Activated T-cell treated with anti-CD3 and anti-CD28 coated beads for 4 hours (primary cell): ENCODE measurements around the gene MMP17.

Experiments used
- DNase-seq: peaks from one replicate; pipeline ENCODE4 v3.0.0-alpha.2; 2020

MMP17 gene

DNA sequence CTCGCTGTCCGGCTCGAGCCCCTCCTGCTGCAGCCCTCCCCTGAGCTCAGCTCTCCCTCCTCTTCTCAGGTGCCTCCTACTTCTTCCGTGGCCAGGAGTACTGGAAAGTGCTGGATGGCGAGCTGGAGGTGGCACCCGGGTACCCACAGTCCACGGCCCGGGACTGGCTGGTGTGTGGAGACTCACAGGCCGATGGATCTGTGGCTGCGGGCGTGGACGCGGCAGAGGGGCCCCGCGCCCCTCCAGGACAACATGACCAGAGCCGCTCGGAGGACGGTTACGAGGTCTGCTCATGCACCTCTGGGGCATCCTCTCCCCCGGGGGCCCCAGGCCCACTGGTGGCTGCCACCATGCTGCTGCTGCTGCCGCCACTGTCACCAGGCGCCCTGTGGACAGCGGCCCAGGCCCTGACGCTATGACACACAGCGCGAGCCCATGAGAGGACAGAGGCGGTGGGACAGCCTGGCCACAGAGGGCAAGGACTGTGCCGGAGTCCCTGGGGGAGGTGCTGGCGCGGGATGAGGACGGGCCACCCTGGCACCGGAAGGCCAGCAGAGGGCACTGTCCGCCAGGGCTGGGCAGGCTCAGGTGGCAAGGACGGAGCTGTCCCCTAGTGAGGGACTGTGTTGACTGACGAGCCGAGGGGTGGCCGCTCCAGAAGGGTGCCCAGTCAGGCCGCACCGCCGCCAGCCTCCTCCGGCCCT, 22.8 kb downstream of the MMP17 start:
- DNase-seq = no peak

DNA sequence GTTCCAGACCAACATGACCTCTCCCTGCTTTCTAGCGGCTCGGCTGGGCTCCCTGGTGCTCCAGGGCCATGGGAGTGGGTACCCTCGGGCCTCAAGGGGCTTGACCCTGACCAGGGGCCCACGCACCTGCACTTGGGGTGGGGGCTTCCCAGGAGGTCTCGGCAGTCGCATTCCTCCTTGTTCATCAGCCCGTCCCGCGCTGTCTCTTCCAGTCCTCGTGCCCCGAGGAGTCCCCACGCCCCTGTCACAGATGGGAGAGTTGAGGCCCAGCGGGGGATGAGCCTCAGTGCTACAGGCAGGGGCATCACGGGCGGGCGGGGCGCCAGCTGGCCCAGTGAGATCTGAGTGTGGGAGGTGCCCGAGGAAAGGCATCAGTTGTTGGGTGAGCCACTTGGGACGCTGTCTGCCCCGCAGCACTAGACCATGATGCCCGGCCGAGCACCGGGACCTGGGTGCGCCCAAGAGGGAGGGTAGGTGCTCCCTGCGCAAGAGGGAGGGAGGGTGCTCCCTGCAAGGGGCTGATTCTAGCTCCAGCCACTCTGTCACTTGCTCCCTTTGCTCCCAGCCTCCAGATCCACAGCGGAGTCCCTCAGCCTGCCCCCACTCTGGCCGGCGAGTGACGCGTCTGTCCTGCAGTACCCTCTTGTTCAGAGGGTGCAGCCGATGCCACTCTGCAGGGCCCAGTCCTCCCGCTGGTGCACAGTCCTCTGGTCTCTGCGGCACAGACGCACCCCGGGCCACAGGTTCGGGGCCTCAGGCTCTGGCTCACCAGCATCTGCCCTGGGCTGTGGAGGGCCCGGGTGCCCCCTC, 23.8 kb downstream of the MMP17 start:
- no peak for DNase-seq

DNA sequence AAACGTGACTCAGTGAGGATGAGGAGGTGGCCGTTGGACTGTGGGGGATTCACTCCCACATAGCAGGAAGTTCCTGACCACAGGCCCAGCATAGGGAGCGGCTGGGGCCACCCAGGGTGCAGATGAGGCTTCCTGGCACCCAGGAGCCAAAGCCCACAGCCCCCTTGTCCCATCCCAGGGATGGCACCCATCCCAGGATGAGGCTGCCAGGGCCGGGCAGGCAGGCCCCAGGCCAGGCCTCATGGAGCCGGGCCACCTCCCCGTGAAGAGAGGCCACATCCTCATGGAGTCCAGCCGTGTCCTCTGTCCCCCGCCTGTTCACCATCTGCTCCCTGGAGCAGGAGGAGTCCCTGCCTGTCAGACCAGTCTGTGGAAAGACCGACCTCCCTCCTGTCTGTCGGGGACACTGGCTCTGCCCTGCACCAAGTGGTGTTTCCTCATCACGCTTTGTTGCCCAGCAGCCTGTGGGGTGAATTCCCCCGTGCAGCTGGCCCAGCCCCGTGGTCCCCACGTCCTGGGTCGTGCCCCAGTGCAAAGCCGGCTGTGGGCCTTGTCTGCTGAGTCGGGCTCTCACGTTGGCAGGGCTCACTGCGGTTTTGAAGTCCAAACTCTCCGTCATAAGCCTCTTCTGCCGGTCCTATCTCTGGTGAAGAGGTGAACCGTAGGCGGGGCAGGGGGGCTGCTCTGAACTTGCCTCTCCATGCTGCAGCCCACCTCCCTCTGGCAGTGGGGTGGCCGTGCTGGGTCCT, 24.5 kb downstream of the MMP17 start:
- DNase-seq = no peak

DNA sequence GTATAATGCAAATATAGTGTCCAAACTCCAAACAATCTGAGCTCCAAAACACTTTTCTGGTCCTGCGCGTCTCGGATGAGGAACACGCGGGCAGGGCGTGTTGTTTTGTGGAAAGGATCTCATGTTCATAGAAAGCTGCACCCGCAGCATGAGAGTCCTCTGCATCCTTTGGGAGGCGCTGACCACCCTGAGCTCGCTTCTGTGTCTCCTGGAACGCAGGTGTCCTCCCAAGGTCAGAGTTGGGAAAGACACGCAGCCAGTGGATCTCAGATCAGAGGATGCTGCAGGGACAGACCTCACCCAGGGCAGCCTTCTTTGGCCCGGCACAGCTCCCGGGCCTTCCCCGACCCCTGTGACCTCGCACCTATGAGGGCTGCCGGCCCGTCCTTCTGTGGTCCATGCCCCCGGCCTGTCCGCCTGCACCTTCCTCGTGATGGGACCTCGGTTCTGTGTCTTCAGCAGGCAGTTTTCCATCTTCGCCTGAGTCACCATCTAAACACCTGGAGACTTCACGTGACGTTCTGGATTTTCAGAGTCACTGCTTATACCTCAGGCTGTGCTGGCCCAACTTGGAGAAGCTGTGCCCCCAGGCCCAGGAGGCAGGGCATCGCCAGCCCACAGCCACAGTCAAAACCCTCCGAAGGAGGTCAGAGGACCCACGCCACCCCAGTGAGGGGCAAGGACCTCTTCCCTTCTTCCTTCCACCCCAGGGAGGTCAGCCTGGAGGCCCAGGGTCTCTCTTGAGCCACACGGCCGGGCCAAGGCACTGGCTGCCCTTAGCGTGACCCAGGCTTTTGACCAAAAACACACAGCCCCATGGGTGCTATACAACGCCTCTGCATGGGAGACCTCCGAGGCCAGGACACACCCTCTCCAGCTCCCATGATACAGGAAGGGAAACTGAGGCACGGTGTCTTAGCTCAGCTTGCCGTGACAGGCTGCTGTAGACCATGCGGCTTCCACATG, 25.9 kb downstream of the MMP17 start:
- DNase-seq = no peak

DNA sequence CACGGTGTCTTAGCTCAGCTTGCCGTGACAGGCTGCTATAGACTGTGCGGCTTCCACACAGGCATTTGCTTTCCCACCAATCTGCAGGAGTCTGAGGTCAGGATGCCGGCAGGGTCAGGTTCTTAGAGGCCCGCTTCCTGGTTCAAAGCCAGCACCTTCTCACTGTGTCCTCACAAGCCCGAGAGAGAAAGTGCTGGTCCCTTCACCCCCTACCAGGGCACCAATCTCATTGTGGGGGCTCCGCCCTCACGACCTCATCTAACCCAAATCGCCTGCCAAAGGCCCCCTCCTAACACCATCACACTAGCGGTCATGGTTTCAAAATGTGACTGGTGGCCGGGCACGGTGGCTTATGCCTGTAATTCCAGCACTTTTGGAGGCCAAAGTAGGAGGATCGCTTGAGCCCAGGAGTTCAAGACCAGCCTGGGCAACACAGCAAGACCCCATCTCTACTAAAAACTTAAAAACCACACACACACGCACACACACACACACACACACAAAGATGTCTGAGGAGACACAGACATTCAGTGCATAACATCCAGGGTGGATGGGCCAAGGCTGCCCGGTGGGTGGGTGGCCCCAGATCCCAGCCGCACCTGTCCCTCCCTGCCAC, 26.8 kb downstream of the MMP17 start:
- DNase-seq = no peak

DNA sequence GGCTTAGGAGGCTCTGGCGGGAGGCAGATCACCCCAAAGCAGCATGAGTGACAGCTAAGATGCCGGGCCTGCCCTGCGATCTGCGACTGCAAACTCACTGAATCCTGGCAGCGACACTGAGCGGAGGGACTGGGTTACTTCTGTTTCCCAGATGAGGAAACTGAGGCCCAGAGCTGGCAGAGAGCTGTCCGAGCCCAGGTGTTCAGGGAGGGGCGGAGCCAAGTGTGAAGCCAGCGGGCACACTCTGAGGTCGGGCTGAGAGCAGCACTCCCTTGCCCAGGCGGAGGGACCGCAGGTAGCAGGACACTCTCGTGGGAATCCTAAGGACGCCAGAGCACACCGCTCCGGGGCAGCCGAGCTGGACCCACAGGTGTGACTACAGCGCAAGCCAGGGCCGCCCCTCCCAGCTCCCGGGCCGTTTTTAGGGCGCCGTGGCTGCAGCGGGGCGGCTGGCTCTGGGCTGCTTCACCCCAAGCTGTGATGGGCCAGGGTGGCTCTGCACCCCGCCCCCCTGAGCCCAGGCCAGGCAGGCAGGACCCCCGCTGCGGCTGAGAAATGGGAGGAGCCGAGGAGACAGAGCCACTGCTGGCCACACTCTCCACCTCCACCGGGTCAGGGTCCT, 27.4 kb downstream of the MMP17 start:
- DNase-seq = no peak

DNA sequence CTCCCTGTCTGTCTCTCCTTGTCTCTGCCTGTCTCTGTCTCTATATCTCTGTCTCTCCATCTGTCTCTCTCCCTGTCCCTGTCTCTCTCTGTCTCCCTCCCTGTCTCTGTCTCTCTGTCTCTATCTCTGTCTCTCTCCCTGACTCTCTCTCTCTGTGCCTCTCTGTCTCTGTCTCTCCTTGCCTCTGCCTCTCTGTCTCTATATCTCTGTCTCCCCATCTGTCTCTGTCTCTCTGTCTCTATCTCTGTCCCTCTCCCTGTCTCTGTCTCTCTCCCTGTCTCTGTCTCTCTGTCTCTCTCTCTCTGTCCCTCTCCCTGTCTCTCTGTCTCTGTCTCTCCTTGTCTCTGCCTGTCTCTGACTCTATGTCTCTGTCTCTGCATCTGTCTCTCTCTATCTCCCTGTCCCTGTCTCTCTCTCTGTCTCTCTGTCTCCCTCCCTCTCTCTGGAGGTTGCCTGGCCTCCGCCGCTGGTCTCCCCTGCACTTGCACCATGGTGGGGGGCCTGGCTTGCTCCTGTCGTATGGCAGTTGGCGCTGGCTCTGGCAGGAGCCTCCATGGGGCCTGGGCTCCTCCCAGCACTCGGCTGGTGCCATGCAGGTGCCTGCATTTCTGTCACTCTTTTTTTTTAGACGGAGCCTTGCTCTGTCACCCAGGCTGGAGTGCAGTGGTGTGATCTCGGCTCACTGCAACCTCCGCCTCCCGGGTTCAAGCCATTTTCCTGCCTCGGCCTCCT, 28.3 kb downstream of the MMP17 start:
- DNase-seq = no peak

DNA sequence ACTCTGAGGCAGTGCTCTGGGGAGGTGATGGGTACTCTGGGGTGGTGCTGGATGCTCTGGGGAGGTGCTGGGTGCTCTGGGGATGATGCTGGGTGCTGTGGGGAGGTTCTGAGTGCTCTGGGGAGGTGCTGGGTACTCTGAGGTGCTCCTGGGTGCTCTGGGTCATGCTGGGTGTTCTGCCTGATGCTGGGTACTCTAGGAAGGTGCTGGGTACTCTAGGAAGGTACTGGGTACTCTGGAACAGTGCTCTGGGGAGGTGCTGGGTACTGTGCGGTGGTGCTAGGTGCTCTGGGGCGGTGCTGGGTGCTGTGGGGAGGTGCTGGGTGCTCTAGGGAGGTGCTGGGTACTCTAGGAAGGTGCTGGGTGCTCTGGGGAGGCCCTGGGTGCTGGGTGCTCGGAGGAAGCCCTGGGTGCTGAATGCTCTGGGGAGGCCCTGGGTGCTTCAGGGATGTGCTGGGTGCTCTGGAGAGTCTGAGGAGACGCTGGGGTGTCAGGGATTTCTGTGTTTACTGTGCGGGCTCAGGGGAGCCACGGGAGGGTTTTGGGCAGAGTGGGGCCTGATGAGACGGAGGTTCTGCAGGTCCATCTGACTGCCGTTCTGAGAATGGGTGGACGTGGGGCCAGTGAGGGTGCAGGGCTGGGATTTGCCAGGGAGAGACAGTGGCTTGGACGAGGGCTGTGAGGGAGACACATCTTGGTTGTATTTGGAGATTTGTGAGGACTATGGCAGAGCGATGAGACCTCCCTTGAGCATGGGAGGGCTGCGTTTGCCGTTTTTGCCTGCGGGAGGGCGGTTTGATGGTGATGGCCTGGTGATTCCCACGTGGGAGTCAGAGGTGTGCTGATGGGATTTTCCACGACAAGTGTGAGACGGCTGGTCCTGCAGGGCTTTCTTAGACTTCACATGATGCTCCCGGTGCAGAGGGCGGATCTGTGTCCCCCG, 30.0 kb downstream of the MMP17 start:
- DNase-seq = no peak

DNA sequence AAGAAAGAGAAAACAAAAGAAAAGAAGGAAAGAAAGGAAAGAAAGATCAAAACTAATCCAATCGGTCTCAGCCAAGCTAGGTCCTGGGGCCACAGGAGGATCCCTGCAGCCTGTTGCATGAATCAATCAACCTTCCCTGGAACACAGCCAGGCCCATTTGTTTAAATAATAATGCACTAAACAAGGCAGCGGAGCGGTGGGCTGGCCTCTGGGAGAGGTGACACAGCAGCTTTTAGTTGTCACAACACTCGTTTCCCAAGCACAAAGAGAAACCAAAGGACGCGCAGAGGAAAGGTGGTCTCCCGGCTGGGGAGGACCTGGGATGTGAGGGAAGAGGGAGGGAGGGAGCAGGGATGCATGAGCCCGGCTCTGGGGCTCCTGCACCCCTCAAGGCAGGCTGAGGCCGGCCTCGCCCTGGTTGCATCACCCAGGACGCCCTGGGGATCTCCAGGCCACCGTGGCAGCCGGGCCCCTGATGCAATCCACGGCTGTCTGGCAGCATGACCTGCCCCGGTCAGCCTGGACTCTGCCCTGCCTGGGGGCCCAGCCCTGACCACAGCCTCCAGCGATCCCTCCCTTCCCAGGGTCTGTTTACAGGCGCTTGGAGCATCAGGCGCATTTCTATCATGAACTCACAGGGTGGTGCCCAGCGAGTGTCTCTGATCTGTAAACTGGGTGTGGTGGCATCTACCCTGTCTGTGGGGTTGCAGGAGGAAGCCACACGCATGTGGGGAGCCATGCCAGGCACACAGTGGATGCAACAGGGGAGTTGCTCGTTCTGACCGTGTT, 32.5 kb downstream of the MMP17 start:
- DNase-seq = no peak

DNA sequence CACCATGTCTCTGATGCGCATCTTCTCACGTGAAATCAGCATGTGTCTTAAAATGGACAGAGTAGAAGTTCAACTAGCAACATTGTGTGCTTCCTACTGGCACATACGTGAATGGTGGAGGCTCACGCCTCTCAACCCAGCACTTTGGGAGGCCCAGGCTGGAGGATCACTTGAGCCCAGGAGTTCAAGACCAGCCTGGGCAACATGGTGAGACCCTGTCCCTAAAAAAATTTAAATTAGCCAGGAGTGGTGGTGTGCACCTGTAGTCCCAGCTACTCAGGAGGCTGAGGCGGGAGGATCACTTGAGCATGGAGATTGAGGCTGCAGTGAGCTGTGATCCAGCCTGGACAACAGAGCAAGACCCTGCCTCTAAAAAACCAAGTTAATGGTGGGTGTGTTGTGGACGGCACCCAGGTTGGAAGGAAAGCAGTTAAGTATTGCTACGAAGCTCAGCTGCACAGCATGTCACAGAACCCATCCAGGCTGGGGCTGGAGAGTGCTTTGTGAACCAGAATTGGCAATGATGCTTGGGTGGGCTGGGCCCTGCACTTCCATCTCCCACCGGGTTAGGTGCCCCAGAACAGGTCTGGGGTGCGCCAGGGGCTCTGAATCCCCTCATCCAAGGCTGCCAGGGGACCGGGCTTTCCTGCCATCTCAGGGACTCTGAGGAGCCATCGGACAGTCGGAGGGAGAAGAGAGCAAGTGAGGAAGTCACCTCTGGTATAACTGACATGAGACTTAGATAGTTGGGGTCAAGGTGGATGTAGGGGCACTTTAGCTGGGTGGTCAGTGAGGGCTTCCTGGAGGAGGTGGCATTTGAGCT, 33.3 kb downstream of the MMP17 start:
- DNase-seq = no peak

DNA sequence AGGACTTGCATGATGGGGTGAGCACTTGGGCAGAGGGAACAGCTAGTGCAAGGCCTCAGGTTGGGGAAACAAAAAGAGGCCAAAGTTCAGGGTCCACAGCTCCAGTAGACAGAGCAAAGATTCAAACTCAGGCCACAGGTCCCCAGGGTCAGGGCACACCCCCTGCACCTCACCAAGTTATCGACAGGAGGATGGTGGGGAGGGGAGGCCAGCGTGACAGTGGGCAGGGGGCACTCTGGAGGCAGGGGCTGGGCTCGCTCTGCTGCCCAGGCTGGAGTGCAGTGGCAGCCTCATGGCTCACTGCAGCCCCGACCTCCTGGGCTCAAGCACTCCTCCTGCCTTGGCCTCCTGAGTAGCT, 33.9 kb downstream of the MMP17 start:
- DNase-seq = no peak

DNA sequence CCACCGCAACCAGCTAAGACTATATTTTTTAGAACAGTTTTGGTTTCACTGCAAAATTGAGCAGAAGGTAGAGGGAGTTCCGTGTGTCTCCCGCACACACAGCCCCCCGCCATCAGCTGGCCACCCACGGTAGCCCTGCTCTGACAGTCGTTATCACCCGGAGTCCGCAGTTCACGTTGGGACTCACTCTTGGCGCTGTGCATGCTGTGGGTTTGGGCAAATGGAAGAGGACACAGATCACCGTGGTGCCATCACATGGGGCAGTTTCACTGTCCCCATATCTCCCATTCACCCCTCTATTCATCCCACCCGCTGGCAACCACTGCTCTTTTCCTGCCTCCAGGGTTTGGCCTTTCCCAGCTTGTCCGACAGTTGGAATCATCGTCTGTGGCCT, 34.4 kb downstream of the MMP17 start:
- no peak for DNase-seq

DNA sequence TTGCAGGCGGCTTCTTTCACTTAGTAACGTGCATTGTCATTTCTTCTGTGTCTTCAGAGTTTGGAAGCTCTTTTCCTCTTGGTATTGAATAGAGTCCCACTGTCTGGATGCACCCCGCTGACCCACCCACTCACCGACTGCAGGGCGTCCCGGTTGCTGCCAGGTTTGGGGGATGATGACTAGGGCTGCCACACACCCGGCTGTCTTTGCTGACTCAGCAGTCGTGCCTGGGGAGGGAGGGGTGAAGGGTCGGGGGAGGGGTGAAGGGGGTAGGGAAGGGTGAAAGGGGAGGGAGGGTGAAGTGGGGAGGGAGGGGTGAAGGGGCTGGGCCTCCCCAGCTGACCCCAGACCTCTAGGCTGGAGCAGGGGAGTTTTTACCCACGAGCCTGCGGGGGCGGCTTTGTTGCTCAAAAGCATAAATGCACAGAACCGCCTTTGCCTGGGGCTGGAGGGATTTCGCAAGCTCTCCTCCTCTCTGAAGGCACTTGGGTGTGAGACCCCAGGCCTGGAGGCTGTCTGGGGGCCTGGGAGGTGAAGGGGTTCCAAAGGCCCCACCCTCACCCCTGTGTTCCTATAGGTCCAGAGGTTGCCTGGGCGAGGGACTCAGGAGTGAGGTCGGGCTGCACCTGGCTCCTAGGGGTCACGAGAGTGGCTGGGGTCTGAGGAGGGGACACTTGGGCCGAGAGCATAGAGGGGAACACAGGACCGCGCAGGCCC, 35.0 kb downstream of the MMP17 start:
- DNase-seq = no peak

DNA sequence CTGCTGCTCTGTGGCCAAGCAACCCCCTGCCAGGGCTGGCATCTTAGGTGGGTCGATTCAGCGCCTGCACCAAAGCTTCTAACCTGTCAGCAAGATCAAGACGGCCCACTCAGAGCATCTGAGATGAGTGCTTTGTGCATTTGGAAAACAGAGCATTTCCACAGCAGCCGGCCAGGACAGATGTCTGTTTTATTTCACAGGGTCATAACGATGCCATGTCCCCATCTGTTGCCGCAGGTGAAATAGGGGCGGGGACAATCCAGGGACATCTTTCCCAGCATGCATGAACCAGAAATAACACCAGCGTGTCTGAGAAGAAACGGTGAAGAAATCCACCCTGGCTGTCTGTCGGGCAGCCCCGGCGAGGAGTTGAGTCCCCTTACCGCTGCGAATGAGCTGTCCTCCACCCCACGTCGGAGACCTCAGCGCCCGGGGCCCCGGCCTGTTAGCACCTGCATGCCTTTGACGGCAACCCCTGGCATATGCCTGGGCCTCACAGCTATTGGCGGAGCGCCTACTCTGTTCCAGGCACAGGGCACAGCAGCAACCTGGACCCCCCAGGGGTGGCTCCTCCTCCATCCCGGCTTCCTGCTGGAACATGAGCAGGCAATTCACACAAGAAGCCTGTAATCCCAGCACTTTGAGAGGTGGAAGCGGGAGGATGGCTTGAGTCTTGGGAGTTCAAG, 35.7 kb downstream of the MMP17 start:
- no peak for DNase-seq

DNA sequence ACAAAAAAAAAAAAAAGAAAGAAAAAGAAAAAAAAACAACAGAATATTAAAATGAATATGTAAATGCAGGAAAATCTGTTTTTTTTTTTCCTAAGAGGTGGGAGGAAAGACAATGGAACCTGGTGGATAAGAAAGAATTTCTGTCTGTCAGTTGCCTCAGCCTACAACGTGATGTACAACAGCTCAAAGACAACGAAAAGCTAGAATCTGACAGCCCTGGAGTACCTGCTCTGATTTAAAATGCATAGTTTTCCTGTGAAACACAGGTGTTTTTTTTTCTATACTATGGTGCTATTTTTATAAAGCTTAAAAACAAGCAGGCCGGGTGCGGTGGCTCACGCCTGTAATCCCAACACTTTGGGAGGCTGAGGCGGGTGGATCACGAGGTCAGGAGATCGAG, 36.3 kb downstream of the MMP17 start:
- DNase-seq = no peak

DNA sequence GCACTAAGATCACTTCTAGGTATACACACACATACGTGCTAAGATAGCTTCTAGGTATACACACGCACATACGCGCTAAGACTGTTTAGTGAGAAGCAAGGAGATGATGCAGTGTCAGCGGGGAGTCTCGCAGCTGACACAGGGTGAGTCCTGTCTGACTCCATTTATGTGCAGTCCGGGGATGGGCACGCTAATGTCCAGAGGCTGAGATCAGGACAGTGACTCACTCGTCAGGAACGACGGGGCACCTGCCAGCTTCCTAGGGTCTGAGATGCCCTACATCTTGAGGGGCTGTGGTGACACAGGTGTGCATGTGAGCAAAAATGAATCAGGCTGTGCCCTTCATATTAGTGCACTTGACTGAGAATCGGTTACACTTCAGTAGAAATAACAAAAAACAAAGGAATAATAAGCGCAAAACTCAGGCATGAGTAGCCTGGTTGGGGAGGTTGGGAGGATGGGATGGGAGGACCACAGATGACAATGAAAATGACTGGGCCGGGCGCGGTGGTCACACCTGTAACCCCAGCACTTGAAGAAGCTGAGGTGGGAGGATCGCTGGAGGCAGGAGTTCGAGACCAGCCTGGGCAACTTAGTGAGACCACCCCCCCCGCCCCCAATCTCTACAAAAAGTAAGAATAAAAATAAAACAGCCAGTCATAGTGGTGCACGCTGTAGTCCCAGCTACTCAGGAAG, 37.1 kb downstream of the MMP17 start:
- DNase-seq = no peak
